MM.1S (cell line): ENCODE results near the gene SYTL3.
A peak's percentile ranks its signal among the peaks of the same experiment; 100 is the strongest.
"Not testable (repeated sequence)": the region's sequence is repeated elsewhere in the genome, so short reads cannot be mapped to it uniquely, and the experiment has no call there.

ENCODE experiments used
- DNase-seq: peaks from one replicate; pipeline ENCODE4 v3.0.0-alpha.2; 2015
- H2AFZ ChIP-seq: fragments of 300-600 bp; sonication (generic); 2 replicates; pipeline ENCODE4 v1.6.0; 2016; ENCODE audit warnings: antibody characterized with exemption, low read length
- H3F3A ChIP-seq: fragments of 300-600 bp; sonication (generic); 2 replicates; pipeline ENCODE4 v1.6.1; 2016; ENCODE audit warnings: mild to moderate bottlenecking, antibody characterized with exemption, low read length, moderate library complexity, mixed read lengths; ENCODE audit not compliant: insufficient read depth
- H3K27ac ChIP-seq: fragments of 300-600 bp; sonication (generic); 2 replicates; pipeline ENCODE4 v1.5.1; 2016; ENCODE audit warnings: mild to moderate bottlenecking, low read length
- H3K27me3 ChIP-seq: fragments of 300-600 bp; sonication (generic); replicated peaks from 2 replicates; pipeline ENCODE4 v1.6.0; 2016; ENCODE audit warnings: low read length; ENCODE audit not compliant: insufficient read depth
- H3K36me3 ChIP-seq: fragments of 300-600 bp; sonication (generic); replicated peaks from 2 replicates; pipeline ENCODE4 v1.6.1; 2016; ENCODE audit warnings: mild to moderate bottlenecking, low read length, mixed read lengths; ENCODE audit not compliant: insufficient read depth
- H3K4me1 ChIP-seq: fragments of 300-600 bp; sonication (generic); 2 replicates; pipeline ENCODE4 v1.6.1; 2016; ENCODE audit warnings: low read length, mixed read lengths
- H3K4me2 ChIP-seq: fragments of 300-600 bp; sonication (generic); 2 replicates; pipeline ENCODE4 v1.6.0; 2016; ENCODE audit warnings: low read depth, low read length
- H3K4me3 ChIP-seq: fragments of 300-600 bp; sonication (generic); 2 replicates; pipeline ENCODE4 v1.5.1; 2016; ENCODE audit warnings: low read length, mixed read lengths
- H3K79me2 ChIP-seq: fragments of 300-600 bp; sonication (generic); 2 replicates; pipeline ENCODE4 v1.6.1; 2016; ENCODE audit warnings: mixed run types, low read length, mixed read lengths
- H3K9ac ChIP-seq: fragments of 300-600 bp; sonication (generic); 2 replicates; pipeline ENCODE4 v1.6.1; 2016; ENCODE audit warnings: low read length, mixed read lengths
- H3K9me2 ChIP-seq: fragments of 300-600 bp; sonication (generic); replicated peaks from 2 replicates; pipeline ENCODE4 v1.6.1; 2016; ENCODE audit warnings: mild to moderate bottlenecking, low read length, mixed read lengths; ENCODE audit not compliant: insufficient read depth
- H3K9me3 ChIP-seq: fragments of 300-600 bp; sonication (generic); replicated peaks from 2 replicates; pipeline ENCODE4 v1.6.1; 2016; ENCODE audit warnings: mild to moderate bottlenecking, low read length, mixed read lengths; ENCODE audit not compliant: insufficient read depth
- H4K20me1 ChIP-seq: fragments of 300-600 bp; sonication (generic); 2 replicates; pipeline ENCODE4 v1.6.1; 2016; ENCODE audit warnings: mild to moderate bottlenecking, low read length, moderate library complexity, mixed read lengths; ENCODE audit not compliant: insufficient read depth
- CTCF ChIP-seq: fragments of 300-600 bp; sonication (generic); IDR thresholded peaks from 2 replicates; pipeline ENCODE4 v1.5.1; 2016; ENCODE audit warnings: antibody characterized with exemption, low read length, mixed read lengths
- EZH2 ChIP-seq: fragments of 300-600 bp; sonication (generic); optimal IDR thresholded peaks from 2 replicates; pipeline ENCODE3; 2017; ENCODE audit warnings: low read depth, mild to moderate bottlenecking, antibody characterized with exemption, low read length, mixed read lengths
- EZH2phosphoT487 ChIP-seq: fragments of 300-600 bp; sonication (generic); IDR thresholded peaks from 2 replicates; pipeline ENCODE4 v1.6.1; 2018; ENCODE audit warnings: antibody characterized with exemption, low read length

Gene SYTL3

GRCh38 chr6:158655569-158656450, 6.0 kb downstream of the SYTL3 start:
- H3K4me1 ChIP-seq, result peaks cover 15% of the 10 kb centered on the region
- H2AFZ ChIP-seq, result no peak overlapping the region
- no peaks in the 10 kb centered on the region for H3K9me2 ChIP-seq
- TF ChIP-seq CTCF (no peak), EZH2phosphoT487 (no peak), EZH2 (no peak)
- H4K20me1 ChIP-seq, result no peaks in the 10 kb centered on the region
- no peaks in the 10 kb centered on the region for H3K79me2 ChIP-seq
- no peak overlapping the region for H3K4me2 ChIP-seq
- H3K27me3 ChIP-seq, result peaks cover 7% of the 10 kb centered on the region; the same call in 1 of the 2 replicates
- no peak for DNase-seq
- no peak overlapping the region for H3K4me3 ChIP-seq
- H3K9me3 ChIP-seq, result no peaks in the 10 kb centered on the region
- H3K27ac ChIP-seq, result no peak overlapping the region
- peaks cover 16% of the 10 kb centered on the region for H3F3A ChIP-seq
- H3K36me3 ChIP-seq, result no peaks in the 10 kb centered on the region
- H3K9ac ChIP-seq, result no peak overlapping the region

DNA sequence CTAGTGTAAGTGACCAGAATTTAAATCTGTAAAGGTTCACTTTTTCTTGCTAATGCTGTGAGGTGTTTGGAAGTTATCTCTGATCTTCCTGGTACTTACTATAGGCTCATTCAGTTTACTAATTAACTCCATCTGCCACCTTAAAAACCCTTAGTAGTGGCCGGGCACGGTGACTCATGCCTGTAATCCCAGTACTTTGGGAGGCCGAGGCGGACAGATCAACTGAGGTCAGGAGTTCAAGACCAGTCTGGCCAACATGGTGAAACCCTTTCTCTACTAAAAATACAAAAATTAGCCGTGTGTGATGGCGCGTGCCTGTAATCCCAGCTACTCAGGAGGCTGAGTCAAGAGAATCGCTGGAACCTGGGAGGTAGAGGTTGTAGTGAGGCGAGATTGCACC, 7.1 kb downstream of the SYTL3 start:
- not testable (repeated sequence) for H3K27me3 ChIP-seq, H4K20me1 ChIP-seq, H3K9me3 ChIP-seq, DNase-seq, H3K9ac ChIP-seq, H3K36me3 ChIP-seq, H3K4me2 ChIP-seq, H2AFZ ChIP-seq, H3K79me2 ChIP-seq, H3K27ac ChIP-seq, H3K9me2 ChIP-seq, H3K4me3 ChIP-seq
- H3K4me1 ChIP-seq, result peaks cover 15% of the 10 kb centered on the region
- peaks cover 16% of the 10 kb centered on the region for H3F3A ChIP-seq

DNA sequence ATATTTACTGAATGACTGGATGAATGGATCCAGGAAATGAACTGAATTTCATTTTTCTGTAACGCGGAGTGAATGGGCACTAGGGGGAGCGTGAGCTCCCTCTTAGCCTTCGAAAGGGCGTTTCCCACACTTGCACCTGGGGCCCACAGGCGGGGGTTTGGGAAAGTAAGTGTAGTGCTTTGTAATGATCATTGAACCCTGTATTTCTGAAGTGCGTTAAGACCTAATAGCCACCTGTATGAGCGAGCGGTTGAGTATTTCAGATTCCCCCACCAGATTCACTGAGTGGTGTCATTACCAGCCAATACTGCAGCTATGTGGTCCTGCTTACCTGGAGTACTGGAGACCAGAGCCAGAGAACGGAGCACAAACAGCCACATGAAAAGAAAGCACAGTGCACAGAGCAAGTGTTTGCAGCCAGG, 10.5 kb downstream of the SYTL3 start:
- H3K27me3 ChIP-seq, result no peaks in the 10 kb centered on the region
- DNase-seq, result peak; percentile 49

More for the DNA sequence above, 10.5 kb downstream of the SYTL3 start:
- Histone ChIP-seq H3K9ac (no peak overlapping the region), H2AFZ (no peak overlapping the region), H3F3A (no peaks in the 10 kb centered on the region), H3K9me2 (no peaks in the 10 kb centered on the region), H3K4me1 (no peaks in the 10 kb centered on the region), H4K20me1 (no peaks in the 10 kb centered on the region), H3K4me3 (no peak overlapping the region), H3K79me2 (no peaks in the 10 kb centered on the region), H3K36me3 (no peaks in the 10 kb centered on the region), H3K9me3 (no peaks in the 10 kb centered on the region), H3K27ac (no peak overlapping the region), H3K4me2 (no peak overlapping the region)
- TF ChIP-seq CTCF (peak; percentile 53), EZH2 (no peak)
